ENCODE results near the gene CALN1.

GRCh38 chr7:72072901-72073300, 339.2 kb downstream of the CALN1 start:
- no peak for TF ChIP-seq TAF1 (IDR thresholded peaks at IDR 0.05; ENCODE audit: control insufficient read depth, extremely low read depth, insufficient read depth, low read length, severe bottlenecking)
- TF ChIP-seq ZNF583 (CRISPR knock-in tag; IDR thresholded peaks at IDR 0.05) = no peak
- no peak for TF ChIP-seq PATZ1 (CRISPR knock-in tag; IDR thresholded peaks at IDR 0.05; ENCODE audit: borderline replicate concordance)
- no peak for TF ChIP-seq NR2C2 (CRISPR knock-in tag; IDR thresholded peaks at IDR 0.05)
- no peak for TF ChIP-seq NR2C2 (tag; IDR thresholded peaks at IDR 0.05)
- no peak for TF ChIP-seq NCOA1 (IDR thresholded peaks at IDR 0.05; ENCODE audit: low read depth)
- TF ChIP-seq POLR2A (conservative IDR thresholded peaks at IDR 0.05) = no peak
- TF ChIP-seq USF1 (CRISPR knock-in tag; IDR thresholded peaks at IDR 0.05) = no peak
- no peak for TF ChIP-seq MCM5 (IDR thresholded peaks at IDR 0.05; ENCODE audit: low read depth)
- no peak for TF ChIP-seq CBX2 (IDR thresholded peaks at IDR 0.05; ENCODE audit: insufficient read depth, low read length, poor library complexity, severe bottlenecking)
- TF ChIP-seq CTCF (IDR thresholded peaks at IDR 0.05 in 2 of 3, conservative IDR thresholded peaks at IDR 0.05 in 1 of 3; ENCODE audit: insufficient read depth in 2 of 3, low read depth in 1 of 3, low read length in 3 of 3) = no peak
- no peak for TF ChIP-seq ZFP30 (CRISPR knock-in tag; IDR thresholded peaks at IDR 0.05; ENCODE audit: borderline replicate concordance)
- TF ChIP-seq HIVEP1 (CRISPR knock-in tag; IDR thresholded peaks at IDR 0.05) = no peak
- no peak for TF ChIP-seq SRSF3 (IDR thresholded peaks at IDR 0.05; ENCODE audit: insufficient read depth, low read length)
- TF ChIP-seq ZFX (CRISPR knock-in tag; IDR thresholded peaks at IDR 0.05) = no peak
